HL-60/S4 treated with retinoic acid at 250 ng/mL for 4 days and 3 days (cell line): ENCODE measurements around the gene CEMIP.
"Not testable (repeated sequence)": the region's sequence is repeated elsewhere in the genome, so short reads cannot be mapped to it uniquely, and the experiment has no call there.

Experiments used
- in situ Hi-C: fragments of 300-500 bp; cut with MboI; formaldehyde crosslinking; loops from 2 replicates; pipeline ENCODE4 v1.7.0; 2022; ENCODE audit warnings: low sequenced_read_pairs

The CEMIP gene

GRCh38 chr15:80946576-80946975, 167.4 kb downstream of the CEMIP start:
- in situ Hi-C loops = no loop called here

- in situ Hi-C loops = no loop called here
These were observed 169.6 kb downstream of the CEMIP start for GRCh38 chr15:80948651-80949292.

GRCh38 chr15:80949756-80950155, 170.6 kb downstream of the CEMIP start:
- in situ Hi-C loops = no loop called here

GRCh38 chr15:80950291-80951078, 171.3 kb downstream of the CEMIP start:
- in situ Hi-C loops = no loop called here

- in situ Hi-C loops = no loop called here
These were observed 172.8 kb downstream of the CEMIP start for GRCh38 chr15:80951941-80952340.

- in situ Hi-C loops = no loop called here
These were observed 174.1 kb downstream of the CEMIP start for GRCh38 chr15:80953001-80953952.

GRCh38 chr15:80953953-80954778, 175.0 kb downstream of the CEMIP start:
- in situ Hi-C loops = no loop called here

GRCh38 chr15:80955571-80956452, 176.6 kb downstream of the CEMIP start:
- in situ Hi-C loops = not testable (repeated sequence)

- in situ Hi-C loops = no loop called here
These were observed 178.4 kb downstream of the CEMIP start for GRCh38 chr15:80957556-80957955.

- in situ Hi-C loops = no loop called here
These were observed 178.8 kb downstream of the CEMIP start for GRCh38 chr15:80957976-80958375.

- in situ Hi-C loops = no loop called here
These were observed 179.8 kb downstream of the CEMIP start for GRCh38 chr15:80958818-80959495.

- in situ Hi-C loops = not testable (repeated sequence)
These were observed 186.3 kb downstream of the CEMIP start for GRCh38 chr15:80965454-80965853.

GRCh38 chr15:80966431-80967197, 187.4 kb downstream of the CEMIP start:
- in situ Hi-C loops = no loop called here

- in situ Hi-C loops = no loop called here
These were observed 188.3 kb downstream of the CEMIP start for GRCh38 chr15:80967451-80967850.

GRCh38 chr15:80967991-80968510, 188.9 kb downstream of the CEMIP start:
- in situ Hi-C loops = no loop called here

- in situ Hi-C loops = no loop called here
These were observed 190.1 kb downstream of the CEMIP start for GRCh38 chr15:80969316-80969715.

GRCh38 chr15:80970018-80970657, 191.0 kb downstream of the CEMIP start:
- in situ Hi-C loops = loop anchor here (5.0 to 10.0 kb wide), 2 partner anchors 295 to 513 kb away; no protein-coding TSS in a partner anchor
